Adrenal gland (tissue), 12 donors: ENCODE measurements around the gene EFEMP2. TPM values are rescaled to one million over a fixed set of nuclear protein-coding genes. Genes with fewer than 3 reads are reported as not detected.

Experiments
- DNase-seq, 7 donors: peaks; one replicate each; pipeline ENCODE4 v3.0.0-alpha.2; 2019 to 2020
- H3K27ac ChIP-seq, 5 donors: fragments of 200-600 bp; sonication (generic) in 4 of 5; 1 replicate in 3 of 5; 2 replicates in 2 of 5; pipeline versions ENCODE4 v1.5.1 to v1.8.0; 2016 to 2020; ENCODE audit warnings: mild to moderate bottlenecking in 1 of 5
- H3K27me3 ChIP-seq: fragments of 200-600 bp; 2 replicates; pipeline ENCODE4 v1.8.0; 2021
- H3K36me3 ChIP-seq, 2 donors: fragments of 200-600 bp; replicated peaks in 1 of 2; 1 replicate in 1 of 2; 2 replicates in 1 of 2; pipeline versions ENCODE4 v1.5.1 to v1.8.0; 2018 to 2022
- H3K4me1 ChIP-seq, 2 donors: fragments of 200-600 bp; replicated peaks in 1 of 2; 1 replicate in 1 of 2; 2 replicates in 1 of 2; pipeline versions ENCODE4 v1.5.1 to v1.8.0; 2018 to 2021
- H3K4me3 ChIP-seq, 4 donors: fragments of 200-600 bp; sonication (generic) in 3 of 4; one replicate each; pipeline ENCODE4 v1.5.1; 2016 to 2018
- H3K9me3 ChIP-seq, 3 donors: fragments of 200-600 bp; sonication (generic) in 1 of 3; replicated peaks in 1 of 3; 1 replicate in 2 of 3; 2 replicates in 1 of 3; pipeline versions ENCODE4 v1.5.1 to v1.8.0; 2016 to 2021
- POLR2A ChIP-seq, 2 donors: fragments of 450-650 bp; IDR thresholded peaks; one replicate each; pipeline ENCODE4 v1.6.1; 2017; ENCODE audit warnings: antibody characterized with exemption in 2 of 2, mild to moderate bottlenecking in 2 of 2, moderate library complexity in 1 of 2
- WGBS, 4 donors: extraction: QIAGEN DNeasy Blood & Tissue Kit in 2 of 4; methylation state at CpG; one replicate each; pipeline versions ENCODE4 v1.1.5 to v1.1.7; 2013 to 2017; 5-methylcytosine and 5-hydroxymethylcytosine counted together
- intact Hi-C, 2 donors: fragments of 100-400 bp; cut with DNase I; formaldehyde crosslinking; loops; one replicate each; pipeline versions ENCODE4 v1.14.1 to v1.15.0; 2022 to 2023
- polyA plus RNA-seq, 3 donors: library from polyadenylated mRNA; stranded (reverse); fragments of 200-250 nt in 2 of 3; fragments of 350-450 nt in 1 of 3; fragmentation: Illumina TruSeq in 1 of 3; extraction: RNeasy Lipid Tissue Mini Kit (QIAGEN cat#74804) in 1 of 3; gene quantifications; one replicate each; pipeline ENCODE4 v1.2.3, GENCODE V29; 2013 to 2014
- total RNA-seq, 9 donors: library from RNA; depleted of rRNA in 4 of 9; stranded (reverse); fragments of >200 nt in 4 of 9; fragments of 120-200 nt in 1 of 9; fragmentation: NEBNext Ultra II Directional in 1 of 9; extraction: Animal tissue kit (Norgen Biotek cat#: 25700) in 1 of 9; gene quantifications; one replicate each; pipeline versions ENCODE4 v1.1.0 to v1.2.4, GENCODE V29; 2013 to 2023
- TF ChIP-seq, protein P1 (sequence below), 6 experiments: fragments of 450-650 bp in 4 of 6; fragments of 200-600 bp in 2 of 6; sonication (generic) in 1 of 6; IDR thresholded peaks; 1 replicate in 5 of 6; 2 replicates in 1 of 6; pipeline versions ENCODE4 v1.5.1 to v1.8.0; 2016 to 2021; ENCODE audit warnings: antibody characterized with exemption in 6 of 6, mild to moderate bottlenecking in 2 of 6, moderate library complexity in 1 of 6
- donor health status: healthy with polysubstance abuse.
- donor health status: Bipolar disorder and iron deficiency.
- donor health status: DM: yes; HTN: yes; CAD: no.
- donor health status: DM: no; HTN: no; CAD: no.
- donor health status: DM: no; HTN: no; CAD: no.
- donor health status: DM: yes; HTN: yes; CAD: no.

The EFEMP2 gene
- total and polyA plus RNA-seq, 12 donors: 20.3 to 156 (median 63.6) TPM

DNA sequence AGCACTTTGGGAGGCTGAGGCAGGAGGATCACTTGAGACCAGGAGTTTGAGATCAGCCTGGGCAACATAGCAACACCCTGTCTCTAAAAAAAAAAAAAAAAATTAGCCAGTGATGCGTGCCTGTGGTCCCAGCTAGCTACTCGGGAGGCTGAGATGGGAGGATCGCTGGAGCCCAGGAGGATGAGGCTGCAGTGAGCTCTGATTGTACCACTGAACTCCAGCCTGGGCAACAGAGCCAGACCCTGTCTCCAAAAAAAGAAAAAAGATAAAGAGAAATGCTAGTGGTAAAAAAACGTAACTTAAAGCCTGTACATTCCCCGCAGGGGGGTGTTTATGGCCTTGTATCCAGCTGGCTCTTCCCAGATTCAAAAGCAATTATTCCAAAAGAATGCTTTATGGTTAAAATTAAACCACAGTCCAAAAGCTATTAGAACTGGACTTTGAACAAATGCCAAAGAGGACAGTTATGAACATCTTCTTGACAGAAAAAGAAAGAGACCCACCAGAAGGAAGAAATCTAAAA, 55.2 kb downstream of the EFEMP2 start:
- H3K36me3 ChIP-seq: no peaks in the 10 kb centered on the region
- peak overlapping the region in 3 of 4 donors; percentile 29 to 73 (median 48) for H3K4me3 ChIP-seq
- intact Hi-C loops: loop anchor here (5.0 kb wide), 2 partner anchors 35 to 100 kb away; partner anchors contain the start of gene AP5B1 (in 1 of the 2)
- H3K27me3 ChIP-seq: no peaks in the 10 kb centered on the region
- 59 to 68% (median 63%) methylated on average over 5 of the region's 5 CpGs for WGBS, 4 donors
- H3K9me3 ChIP-seq: no peaks in the 10 kb centered on the region
- H3K27ac ChIP-seq: peak overlapping the region in 2 of 5 donors; percentile 71 to 75
- TF ChIP-seq POLR2A (IDR thresholded peaks at IDR 0.05): no peak
- TF ChIP-seq, protein P1, sequence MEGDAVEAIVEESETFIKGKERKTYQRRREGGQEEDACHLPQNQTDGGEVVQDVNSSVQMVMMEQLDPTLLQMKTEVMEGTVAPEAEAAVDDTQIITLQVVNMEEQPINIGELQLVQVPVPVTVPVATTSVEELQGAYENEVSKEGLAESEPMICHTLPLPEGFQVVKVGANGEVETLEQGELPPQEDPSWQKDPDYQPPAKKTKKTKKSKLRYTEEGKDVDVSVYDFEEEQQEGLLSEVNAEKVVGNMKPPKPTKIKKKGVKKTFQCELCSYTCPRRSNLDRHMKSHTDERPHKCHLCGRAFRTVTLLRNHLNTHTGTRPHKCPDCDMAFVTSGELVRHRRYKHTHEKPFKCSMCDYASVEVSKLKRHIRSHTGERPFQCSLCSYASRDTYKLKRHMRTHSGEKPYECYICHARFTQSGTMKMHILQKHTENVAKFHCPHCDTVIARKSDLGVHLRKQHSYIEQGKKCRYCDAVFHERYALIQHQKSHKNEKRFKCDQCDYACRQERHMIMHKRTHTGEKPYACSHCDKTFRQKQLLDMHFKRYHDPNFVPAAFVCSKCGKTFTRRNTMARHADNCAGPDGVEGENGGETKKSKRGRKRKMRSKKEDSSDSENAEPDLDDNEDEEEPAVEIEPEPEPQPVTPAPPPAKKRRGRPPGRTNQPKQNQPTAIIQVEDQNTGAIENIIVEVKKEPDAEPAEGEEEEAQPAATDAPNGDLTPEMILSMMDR (IDR thresholded peaks at IDR 0.05): no peak
- H3K4me1 ChIP-seq: peaks cover 0 to 12% of the 10 kb centered on the region in 2 donors
- DNase-seq: no peak

DNA sequence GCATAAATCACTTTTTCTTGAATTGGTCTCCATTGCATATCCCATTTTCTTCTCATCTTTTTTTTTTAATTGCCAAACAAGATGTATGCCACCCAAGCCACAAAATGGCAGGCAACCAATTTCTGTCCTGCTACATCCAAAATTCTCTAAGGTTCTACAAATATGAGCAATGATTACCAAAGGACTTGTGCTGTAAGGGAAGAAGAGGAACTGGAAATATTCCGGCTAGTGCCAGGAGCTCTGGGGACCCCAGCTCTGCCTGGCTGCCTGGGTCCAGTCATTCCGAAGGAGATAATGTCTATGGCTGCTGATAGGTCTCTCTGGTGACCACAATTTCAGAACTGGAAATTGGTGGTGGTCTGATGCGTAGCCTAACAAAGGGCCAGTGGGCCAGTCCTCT, 55.9 kb downstream of the EFEMP2 start:
- H3K36me3 ChIP-seq: no peaks in the 10 kb centered on the region
- H3K4me1 ChIP-seq: peaks cover 0 to 12% of the 10 kb centered on the region in 2 donors
- H3K4me3 ChIP-seq: no peak overlapping the region
- no peak overlapping the region for H3K27ac ChIP-seq
- intact Hi-C loops: loop anchor here (5.0 kb wide), 2 partner anchors 34 to 99 kb away; partner anchors contain the start of gene AP5B1 (in 1 of the 2)
- no peaks in the 10 kb centered on the region for H3K27me3 ChIP-seq
- 78 to 92% (median 91%) methylated on average over 3 of the region's 3 CpGs for WGBS, 4 donors
- DNase-seq: no peak
- H3K9me3 ChIP-seq: no peaks in the 10 kb centered on the region
- TF ChIP-seq POLR2A (IDR thresholded peaks at IDR 0.05): no peak

Other genes starting within 250 kb of the EFEMP2 start
- 100 to 1,000 TPM in 1 of 9 donors, 10 to 100 TPM in 8; 28.0 to 108 (median 74.1) TPM for gene SIPA1, start 234.7 kb downstream of the EFEMP2 start, total RNA-seq
- 100 to 1,000 TPM in 2 of 3 donors, 1 to 10 TPM in 1; 8.7 to 377 (median 171) TPM for gene SIPA1, start 234.7 kb downstream of the EFEMP2 start, polyA plus RNA-seq
- 10 to 100 TPM; 19.3 to 76.2 (median 69.5) TPM for gene RELA, start 209.9 kb downstream of the EFEMP2 start, total RNA-seq
- gene RELA, start 209.9 kb downstream of the EFEMP2 start, polyA plus RNA-seq: 10 to 100 TPM; 38.2 to 64.6 (median 46.7) TPM
- 10 to 100 TPM; 55.9 to 89.6 (median 62.8) TPM for gene KAT5, start 160.5 kb downstream of the EFEMP2 start, total RNA-seq
- 100 to 1,000 TPM in 2 of 3 donors, 10 to 100 TPM in 1; 52.0 to 199 (median 107) TPM for gene KAT5, start 160.5 kb downstream of the EFEMP2 start, polyA plus RNA-seq
- gene RNASEH2C, start 152.0 kb downstream of the EFEMP2 start, total RNA-seq: 100 to 1,000 TPM in 6 of 9 donors, 10 to 100 TPM in 3; 69.7 to 170 (median 112) TPM
- gene RNASEH2C, start 152.0 kb downstream of the EFEMP2 start, polyA plus RNA-seq: 100 to 1,000 TPM in 1 of 3 donors, 10 to 100 TPM in 2; 13.5 to 109 (median 79.5) TPM
- gene AP5B1, start 91.8 kb downstream of the EFEMP2 start, total RNA-seq: 10 to 100 TPM in 8 of 9 donors, 1 to 10 TPM in 1; 4.8 to 30.8 (median 17.2) TPM
- 1 to 10 TPM; 1.9 to 8.2 (median 3.4) TPM for gene AP5B1, start 91.8 kb downstream of the EFEMP2 start, polyA plus RNA-seq
- not detected for gene OVOL1, start 85.7 kb downstream of the EFEMP2 start, total RNA-seq
- under 1 TPM in 1 of 3 donors, not detected in 2; 0.07 TPM for gene OVOL1, start 85.7 kb downstream of the EFEMP2 start, polyA plus RNA-seq
- gene SNX32, start 38.8 kb downstream of the EFEMP2 start, total RNA-seq: 1 to 10 TPM in 1 of 9 donors, under 1 TPM in 5, not detected in 3; 0.25 to 1.2 (median 0.46) TPM
- 1 to 10 TPM in 1 of 3 donors, under 1 TPM in 2; 0.11 to 1.1 (median 0.61) TPM for gene SNX32, start 38.8 kb downstream of the EFEMP2 start, polyA plus RNA-seq
- gene CFL1, start 14.6 kb downstream of the EFEMP2 start, total RNA-seq: 100 to 1,000 TPM; 354 to 765 (median 610) TPM
- 100 to 1,000 TPM; 217 to 752 (median 376) TPM for gene CFL1, start 14.6 kb downstream of the EFEMP2 start, polyA plus RNA-seq
- 10 to 100 TPM; 17.5 to 53.7 (median 37.0) TPM for gene MUS81, start 12.4 kb downstream of the EFEMP2 start, total RNA-seq
- gene MUS81, start 12.4 kb downstream of the EFEMP2 start, polyA plus RNA-seq: 100 to 1,000 TPM in 2 of 3 donors, 10 to 100 TPM in 1; 16.1 to 147 (median 103) TPM
- gene CTSW, start 7.0 kb upstream of the EFEMP2 start, total RNA-seq: 1 to 10 TPM in 3 of 9 donors, under 1 TPM in 4, not detected in 2; 0.28 to 3.4 (median 0.84) TPM
- 1 to 10 TPM in 2 of 3 donors, under 1 TPM in 1; 0.88 to 4.8 (median 2.9) TPM for gene CTSW, start 7.0 kb upstream of the EFEMP2 start, polyA plus RNA-seq
- gene FIBP, start 15.7 kb upstream of the EFEMP2 start, total RNA-seq: 100 to 1,000 TPM in 2 of 9 donors, 10 to 100 TPM in 7; 57.9 to 183 (median 72.4) TPM
- gene FIBP, start 15.7 kb upstream of the EFEMP2 start, polyA plus RNA-seq: 10 to 100 TPM; 71.3 to 87.4 (median 72.5) TPM
- gene CCDC85B, start 17.9 kb upstream of the EFEMP2 start, total RNA-seq: 100 to 1,000 TPM in 2 of 9 donors, 10 to 100 TPM in 7; 15.5 to 162 (median 59.1) TPM
- gene CCDC85B, start 17.9 kb upstream of the EFEMP2 start, polyA plus RNA-seq: 100 to 1,000 TPM in 1 of 3 donors, 10 to 100 TPM in 1, under 1 TPM in 1; 0.16 to 124 (median 57.6) TPM
- gene FOSL1, start 27.6 kb upstream of the EFEMP2 start, total RNA-seq: 10 to 100 TPM in 1 of 9 donors, 1 to 10 TPM in 8; 2.7 to 34.4 (median 3.2) TPM
- gene FOSL1, start 27.6 kb upstream of the EFEMP2 start, polyA plus RNA-seq: 10 to 100 TPM; 12.0 to 32.4 (median 12.7) TPM
- 10 to 100 TPM; 11.5 to 51.9 (median 25.9) TPM for gene C11orf68, start 46.3 kb upstream of the EFEMP2 start, total RNA-seq
- gene C11orf68, start 46.3 kb upstream of the EFEMP2 start, polyA plus RNA-seq: 10 to 100 TPM; 22.9 to 32.4 (median 32.4) TPM
- gene DRAP1, start 46.6 kb upstream of the EFEMP2 start, total RNA-seq: 100 to 1,000 TPM in 3 of 9 donors, 10 to 100 TPM in 6; 75.8 to 111 (median 92.3) TPM
- gene DRAP1, start 46.6 kb upstream of the EFEMP2 start, polyA plus RNA-seq: 100 to 1,000 TPM in 2 of 3 donors, 10 to 100 TPM in 1; 63.7 to 269 (median 267) TPM
- gene TSGA10IP, start 72.7 kb upstream of the EFEMP2 start, total RNA-seq: under 1 TPM in 2 of 9 donors, not detected in 7; 0.24 to 0.33 TPM
- under 1 TPM in 2 of 3 donors, not detected in 1; 0.03 to 0.32 TPM for gene TSGA10IP, start 72.7 kb upstream of the EFEMP2 start, polyA plus RNA-seq
- gene SART1, start 88.9 kb upstream of the EFEMP2 start, total RNA-seq: 10 to 100 TPM; 16.9 to 47.4 (median 31.2) TPM
- 100 to 1,000 TPM in 2 of 3 donors, 10 to 100 TPM in 1; 31.5 to 351 (median 246) TPM for gene SART1, start 88.9 kb upstream of the EFEMP2 start, polyA plus RNA-seq
- gene EIF1AD, start 129.4 kb upstream of the EFEMP2 start, total RNA-seq: 10 to 100 TPM; 16.1 to 49.0 (median 30.9) TPM
- gene EIF1AD, start 129.4 kb upstream of the EFEMP2 start, polyA plus RNA-seq: 10 to 100 TPM; 15.5 to 35.6 (median 20.4) TPM
- 100 to 1,000 TPM in 4 of 9 donors, 10 to 100 TPM in 5; 63.1 to 212 (median 85.6) TPM for gene BANF1, start 129.7 kb upstream of the EFEMP2 start, total RNA-seq
- gene BANF1, start 129.7 kb upstream of the EFEMP2 start, polyA plus RNA-seq: 100 to 1,000 TPM; 268 to 364 (median 270) TPM
- under 1 TPM in 1 of 9 donors, not detected in 8; 0.55 TPM for gene CST6, start 139.2 kb upstream of the EFEMP2 start, total RNA-seq
- gene CST6, start 139.2 kb upstream of the EFEMP2 start, polyA plus RNA-seq: under 1 TPM in 1 of 3 donors, not detected in 2; 0.24 TPM
- gene CATSPER1, start 153.7 kb upstream of the EFEMP2 start, total RNA-seq: under 1 TPM in 4 of 9 donors, not detected in 5; 0.20 to 0.47 (median 0.35) TPM
- gene CATSPER1, start 153.7 kb upstream of the EFEMP2 start, polyA plus RNA-seq: 1 to 10 TPM in 1 of 3 donors, under 1 TPM in 2; 0.37 to 2.3 (median 0.61) TPM
- gene GAL3ST3, start 176.4 kb upstream of the EFEMP2 start, total RNA-seq: under 1 TPM in 4 of 9 donors, not detected in 5; 0.11 to 0.41 (median 0.22) TPM
- gene GAL3ST3, start 176.4 kb upstream of the EFEMP2 start, polyA plus RNA-seq: not detected
- gene SF3B2, start 179.6 kb upstream of the EFEMP2 start, total RNA-seq: 100 to 1,000 TPM; 125 to 177 (median 143) TPM
- 100 to 1,000 TPM; 101 to 196 (median 127) TPM for gene SF3B2, start 179.6 kb upstream of the EFEMP2 start, polyA plus RNA-seq
- gene PACS1, start 197.5 kb upstream of the EFEMP2 start, total RNA-seq: 10 to 100 TPM; 21.1 to 60.5 (median 50.6) TPM
- gene PACS1, start 197.5 kb upstream of the EFEMP2 start, polyA plus RNA-seq: 10 to 100 TPM; 23.9 to 37.4 (median 29.9) TPM